C4-2B (cell line): ENCODE results near the gene NCKAP5.

ENCODE experiments used
- CTCF ChIP-seq: fragments of 450-650 bp; conservative IDR thresholded peaks from 2 replicates; pipeline ENCODE4 v1.5.1; 2017; ENCODE audit warnings: mild to moderate bottlenecking
- ZFX ChIP-seq: fragments of 450-650 bp; IDR thresholded peaks from 2 replicates; pipeline ENCODE4 v1.6.1; 2017

GRCh38 chr2:132681766-132682165 lies 886.5 kb downstream of the NCKAP5 start:
- TF ChIP-seq CTCF (no peak), ZFX (no peak)
